Stomach (tissue), 4 donors: ENCODE data around the gene ZNF689.

ENCODE experiments used
- CTCF ChIP-seq, 7 experiments: fragments of 450-650 bp in 4 of 7; fragments of 200-600 bp in 3 of 7; sonication (generic) in 3 of 7; IDR thresholded peaks; one replicate each; pipeline ENCODE4 v1.5.1; 2016 to 2019; ENCODE audit warnings: antibody characterized with exemption in 7 of 7, control low read depth in 2 of 7, mild to moderate bottlenecking in 1 of 7
- POLR2A ChIP-seq, 4 donors: fragments of 450-650 bp; IDR thresholded peaks; one replicate each; pipeline ENCODE4 v1.6.1; 2016; ENCODE audit warnings: antibody characterized with exemption in 4 of 4, control low read depth in 2 of 4, mild to moderate bottlenecking in 1 of 4, moderate library complexity in 1 of 4

DNA sequence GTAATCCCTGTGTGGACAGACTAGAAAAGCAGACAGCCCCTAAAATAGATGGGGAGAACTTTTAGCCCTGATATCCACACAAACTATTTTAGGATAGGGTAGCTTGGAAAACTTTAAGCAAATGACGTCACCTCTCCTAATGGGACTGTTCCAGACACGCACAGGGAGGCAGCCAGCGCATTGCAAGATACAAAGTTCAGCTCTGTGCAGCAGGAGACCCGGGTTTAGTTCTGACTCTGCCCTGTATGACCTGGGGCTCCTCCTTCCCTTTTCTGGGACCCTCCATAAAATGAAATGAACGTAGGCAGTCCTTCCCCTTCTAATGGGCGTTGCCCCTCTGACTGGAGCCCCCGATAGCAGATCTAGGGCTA, 6.3 kb downstream of the ZNF689 start:
- TF ChIP-seq CTCF (IDR thresholded peaks at IDR 0.05) (no peak), POLR2A (IDR thresholded peaks at IDR 0.05) (no peak)
